Effector CD4-positive, alpha-beta T cell (primary cell): ENCODE measurements around the gene PRKAG2.
"Not testable (repeated sequence)": the region's sequence is repeated elsewhere in the genome, so short reads cannot be mapped to it uniquely, and the experiment has no call there.

Source experiments
- DNase-seq: peaks from one replicate; pipeline ENCODE4 v3.0.0-alpha.2; 2020

The PRKAG2 gene

DNA sequence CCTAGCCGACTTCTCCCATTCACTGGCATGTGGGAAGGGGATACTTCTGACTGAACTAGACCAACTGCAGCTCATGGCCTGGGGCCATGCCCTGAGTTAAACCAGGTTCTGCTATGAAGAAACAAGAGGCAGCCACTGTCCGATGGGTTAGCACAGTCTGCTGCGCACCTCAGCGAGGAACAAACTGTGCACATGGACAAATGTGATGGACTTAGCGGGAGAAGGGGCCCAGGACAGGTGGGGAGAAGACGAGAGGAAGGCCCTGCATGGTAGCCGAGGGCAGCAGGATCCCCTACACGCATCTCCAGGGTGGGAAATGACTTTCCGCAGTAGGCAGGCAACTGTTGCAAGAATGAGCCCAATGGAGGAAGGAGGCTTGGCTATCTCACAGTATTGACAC, 115.0 kb downstream of the PRKAG2 start:
- DNase-seq = no peak

DNA sequence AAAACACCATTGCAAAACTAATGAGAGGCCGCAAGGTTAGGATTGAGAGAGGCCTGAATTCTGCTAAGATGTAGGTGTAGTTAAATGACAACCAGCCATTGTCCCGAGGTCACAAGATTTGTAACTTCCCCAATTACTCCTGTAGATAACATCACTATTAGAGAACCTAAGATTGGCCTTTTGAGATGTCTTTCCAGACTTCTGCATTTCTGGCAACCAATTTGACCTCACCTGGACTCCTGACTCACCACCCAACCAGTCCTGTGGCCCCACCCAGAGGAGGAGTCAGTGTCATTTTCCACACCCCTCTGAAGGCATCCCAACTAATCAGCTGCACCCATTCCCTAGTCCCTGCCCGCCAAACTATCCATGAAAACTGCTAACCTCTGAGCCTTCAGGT, 115.7 kb downstream of the PRKAG2 start:
- no peak for DNase-seq

DNA sequence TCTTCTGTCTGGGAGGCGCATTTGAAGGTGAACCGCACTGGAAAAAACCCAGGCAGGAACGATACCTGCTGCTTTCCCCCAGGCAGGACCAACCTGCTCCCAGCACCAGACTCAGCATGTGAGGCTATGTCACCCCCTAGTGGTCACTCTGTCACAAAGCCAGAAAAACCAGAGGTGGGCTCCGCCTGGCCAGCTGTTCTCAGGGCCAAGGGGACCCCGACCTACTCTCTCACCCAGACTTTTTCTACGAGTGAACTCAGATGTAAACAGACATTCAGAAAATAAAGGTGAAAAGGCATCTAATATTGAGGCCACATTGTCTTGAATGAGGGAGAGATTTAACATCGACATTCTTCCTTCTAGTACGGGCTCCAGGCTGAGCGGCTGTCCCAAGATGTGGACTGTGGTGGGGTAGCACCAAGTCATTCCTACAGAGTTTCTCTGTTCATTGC, 117.3 kb downstream of the PRKAG2 start:
- DNase-seq = peak; percentile 34

DNA sequence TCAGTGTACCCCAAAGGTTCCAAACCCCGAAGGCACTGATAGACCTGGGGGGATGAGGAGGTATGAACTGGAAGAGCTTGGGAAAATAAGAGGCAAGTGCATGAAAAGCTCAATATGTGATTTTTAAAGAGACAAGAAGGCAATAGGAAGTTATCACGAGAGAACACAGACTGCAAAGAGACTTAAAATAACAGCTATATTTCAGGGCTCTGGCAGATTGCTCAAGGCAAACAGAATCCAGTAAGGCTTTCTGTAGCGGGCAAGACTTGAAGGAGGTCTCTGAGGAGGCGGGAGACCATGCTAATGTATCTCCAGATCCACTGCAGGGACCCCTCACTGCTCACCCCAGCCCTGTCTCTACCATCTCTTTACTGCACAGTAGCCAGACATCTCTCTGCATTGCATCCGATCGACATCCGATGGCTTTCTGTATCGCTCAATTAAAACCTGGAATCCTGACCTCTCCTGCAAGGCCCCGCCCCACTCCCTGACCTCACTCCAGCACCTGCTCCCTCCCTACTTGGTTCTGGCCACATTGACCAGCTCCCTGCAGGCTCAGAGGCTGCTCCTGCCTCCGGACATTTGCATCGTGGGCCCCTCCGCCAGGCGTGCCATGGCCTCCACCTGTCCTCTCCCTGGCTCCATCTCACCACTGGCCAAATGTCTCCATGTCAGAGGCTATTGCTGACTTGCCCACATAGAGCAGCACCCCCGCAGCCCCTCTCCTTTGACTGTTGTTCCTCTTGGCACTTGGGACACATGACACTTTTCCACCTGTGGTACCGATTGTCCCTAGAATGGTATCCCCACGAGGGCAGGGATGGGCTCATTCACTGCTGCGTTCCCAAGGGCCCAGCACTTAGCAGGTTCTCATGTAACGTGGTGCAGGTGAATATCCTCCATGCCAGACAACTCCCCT, 118.0 kb downstream of the PRKAG2 start:
- DNase-seq = no peak

DNA sequence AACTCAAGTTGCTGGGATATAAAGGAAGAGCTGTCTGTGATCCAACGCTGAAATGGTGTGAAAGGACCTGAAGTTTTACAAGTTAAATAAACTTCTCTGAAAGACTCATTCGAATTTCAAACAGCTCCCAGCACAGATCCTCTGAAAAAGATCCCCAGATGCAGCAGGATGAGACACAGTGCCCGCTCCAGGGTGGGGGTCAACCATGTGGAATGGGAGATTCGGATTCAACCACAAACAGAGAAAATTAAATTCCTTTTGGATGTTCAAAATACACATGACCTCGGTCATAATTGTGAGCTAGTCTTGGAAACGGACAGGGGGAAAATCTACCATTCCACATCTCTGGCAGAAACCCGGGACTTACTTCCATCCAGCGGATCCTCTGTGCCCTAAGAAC, 119.6 kb downstream of the PRKAG2 start:
- DNase-seq = no peak

DNA sequence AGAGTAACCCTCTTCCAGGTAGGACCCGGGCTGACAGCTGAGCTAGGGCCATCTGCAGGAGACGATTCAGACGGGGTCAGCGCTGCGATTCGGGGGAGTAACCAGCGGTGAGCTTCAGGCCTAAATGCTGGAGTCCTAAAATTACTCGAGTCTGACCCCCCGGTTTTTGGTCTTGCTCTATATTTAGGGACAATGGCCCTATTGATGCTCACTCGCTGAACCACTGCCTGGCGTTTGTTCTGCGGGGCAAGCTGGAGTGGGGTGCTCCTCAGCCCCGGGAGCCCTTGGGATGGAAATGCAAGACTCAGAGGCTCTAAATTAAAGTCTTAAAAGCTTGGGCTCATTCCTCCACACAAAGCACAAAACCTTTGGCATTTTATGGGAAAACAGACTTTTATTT, 120.0 kb downstream of the PRKAG2 start:
- DNase-seq = no peak

DNA sequence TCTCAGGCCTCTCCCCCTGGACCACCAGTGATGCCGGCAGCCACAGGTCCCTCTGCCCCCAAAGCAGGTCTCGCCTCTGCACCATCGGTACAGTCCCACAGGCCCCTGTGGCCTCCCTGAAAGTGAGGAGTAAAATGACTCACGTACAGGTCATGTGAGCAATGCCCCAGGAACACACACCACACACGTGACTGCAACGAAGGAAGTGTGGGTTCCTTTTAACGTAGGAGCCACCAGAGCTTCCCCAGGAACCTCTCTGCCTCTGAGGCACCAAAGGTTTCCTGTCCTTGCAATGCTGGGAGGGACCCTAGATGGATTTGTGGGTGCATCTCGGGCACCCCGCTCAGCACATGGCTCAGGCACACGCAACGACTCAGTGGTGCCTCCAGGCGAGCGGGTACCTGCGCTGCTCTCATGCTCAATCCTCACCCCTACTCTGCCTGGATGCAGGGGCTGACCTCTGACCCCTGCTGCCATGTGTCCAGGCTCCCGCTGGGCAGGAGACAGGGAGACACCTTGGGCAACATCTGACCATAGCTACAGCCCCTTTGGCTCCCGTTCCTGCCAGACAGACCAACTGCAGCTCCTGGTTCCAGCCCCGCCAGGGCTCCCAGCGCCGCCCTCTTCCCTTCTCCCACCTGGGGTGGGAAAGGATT, 120.7 kb downstream of the PRKAG2 start:
- DNase-seq = peak; percentile 27

DNA sequence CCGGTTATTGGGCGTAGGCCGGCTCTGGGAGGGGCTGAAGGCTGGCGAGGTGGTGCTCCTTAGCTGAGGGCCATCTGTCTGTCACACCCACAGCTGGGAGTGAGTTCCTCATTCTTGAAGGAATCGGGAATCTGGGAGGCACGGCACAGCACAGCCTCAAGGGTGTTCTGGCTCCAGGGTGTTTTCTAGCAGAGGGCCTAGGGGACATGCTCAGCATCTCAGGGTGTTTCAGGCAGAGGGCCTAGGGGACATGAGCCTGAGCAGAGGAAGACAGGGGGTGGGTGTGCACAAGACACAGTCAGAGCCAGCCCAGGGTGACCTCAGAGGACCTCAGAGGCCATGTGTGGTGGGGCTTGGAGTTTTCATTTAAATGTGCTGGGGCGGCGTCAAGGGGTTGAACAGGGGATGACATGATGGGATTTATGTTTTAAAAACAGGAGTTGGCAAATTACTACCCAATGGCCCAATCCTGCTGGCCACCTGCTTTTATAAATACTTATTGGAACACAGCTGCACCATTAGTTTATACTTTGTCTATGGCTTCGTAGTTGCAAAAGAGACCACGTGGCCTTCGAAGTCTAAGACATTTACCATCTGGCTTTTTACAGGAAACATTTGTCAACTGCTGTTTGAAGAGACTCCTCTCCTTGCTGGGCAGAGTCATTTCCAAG, 121.6 kb downstream of the PRKAG2 start:
- DNase-seq = no peak

DNA sequence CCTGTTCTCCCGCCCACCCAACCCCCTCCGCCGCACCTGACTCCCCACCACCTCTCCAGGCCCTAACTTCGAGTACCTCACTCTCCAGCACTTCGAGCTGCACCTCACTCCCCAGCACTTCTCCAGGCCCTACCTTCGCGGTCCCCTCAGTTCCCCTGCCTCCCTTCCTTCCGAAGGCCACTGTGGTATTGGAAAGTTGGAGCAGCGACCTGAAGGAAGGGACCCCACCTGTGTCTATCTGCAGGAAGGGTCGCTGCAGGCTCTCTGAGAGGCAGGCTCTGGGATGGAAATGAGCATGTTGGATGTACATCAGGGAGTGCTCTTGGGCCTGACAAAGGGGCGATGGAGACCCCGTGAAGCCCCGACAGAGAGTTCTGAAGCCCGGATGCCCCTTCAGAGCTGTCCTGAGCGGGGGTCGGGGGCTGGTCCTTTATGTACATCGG, 122.2 kb downstream of the PRKAG2 start:
- no peak for DNase-seq

DNA sequence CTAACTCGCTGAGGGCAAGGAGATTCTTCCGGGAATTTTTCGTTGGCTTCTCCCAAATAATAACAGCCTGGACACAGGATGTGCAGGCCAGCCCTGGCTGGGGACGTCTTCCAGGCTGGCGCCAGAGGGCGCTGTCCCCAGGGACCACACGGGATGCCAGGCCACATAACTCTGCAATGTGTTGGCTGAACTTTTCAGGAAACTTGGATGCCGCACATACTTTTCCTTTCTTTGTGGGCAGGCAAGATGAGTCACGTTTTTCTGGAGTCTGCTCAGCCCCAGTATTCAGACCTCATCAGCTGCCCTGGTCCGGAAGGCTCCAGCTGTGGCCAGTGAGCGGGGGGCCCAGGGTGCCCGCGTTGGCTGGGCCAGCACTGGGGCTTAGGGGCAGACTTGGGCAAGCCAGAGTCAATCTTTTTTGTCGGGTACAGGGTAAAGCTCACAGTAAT, 122.7 kb downstream of the PRKAG2 start:
- DNase-seq = no peak

DNA sequence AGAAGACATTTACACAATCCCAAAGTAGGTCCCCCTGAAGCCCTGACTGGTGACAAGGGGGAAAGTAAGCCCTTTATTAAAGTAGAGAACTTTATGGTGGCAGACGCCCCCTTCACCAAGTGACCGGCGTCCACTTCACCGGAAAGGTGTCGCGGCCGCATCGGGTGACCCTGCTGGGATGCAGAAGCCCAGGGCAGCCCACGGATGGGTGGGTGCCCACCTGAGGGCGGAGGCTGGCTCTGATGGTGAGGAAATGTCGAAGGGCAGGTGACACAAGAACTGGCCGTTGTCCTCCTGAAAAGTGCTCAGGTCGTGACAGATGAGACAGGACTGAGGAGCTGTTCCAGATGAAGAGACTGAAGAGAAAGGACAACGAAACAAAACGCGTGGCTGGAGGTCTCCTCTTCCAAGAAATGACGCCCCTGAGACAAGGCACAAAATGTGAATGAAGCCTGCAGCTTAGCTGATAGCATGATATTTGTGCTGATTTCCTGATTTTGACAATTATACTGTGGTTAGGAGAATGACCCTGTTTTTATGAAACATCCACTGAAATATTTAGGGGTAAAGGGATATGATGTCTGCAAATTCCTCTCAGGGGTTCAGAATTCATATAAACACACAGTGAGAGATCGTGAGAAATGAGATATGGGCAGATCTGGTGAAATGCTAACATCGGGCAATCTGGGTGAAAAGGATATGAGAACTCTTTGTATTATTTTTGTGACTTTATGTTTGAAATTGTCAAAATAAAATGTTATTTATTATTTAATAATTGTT, 123.9 kb downstream of the PRKAG2 start:
- no peak for DNase-seq

DNA sequence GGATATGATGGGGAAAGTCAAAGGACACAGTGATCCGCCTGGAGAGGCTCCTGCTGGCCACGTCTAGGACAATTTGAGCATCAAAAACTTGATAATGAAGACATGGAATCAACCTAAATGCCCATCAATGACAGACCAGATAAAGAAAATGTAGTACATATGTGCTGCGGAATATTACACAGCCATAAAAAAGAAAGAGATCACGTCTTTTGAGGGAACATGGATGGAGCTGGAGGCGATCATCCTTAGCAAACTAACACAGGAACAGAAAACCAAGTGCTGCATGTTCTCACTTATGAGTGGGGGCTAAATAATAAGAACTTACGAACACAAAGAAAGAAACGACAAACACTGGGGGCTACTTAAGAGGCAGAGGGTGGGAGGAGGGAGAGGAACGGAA, 124.9 kb downstream of the PRKAG2 start:
- no peak for DNase-seq

DNA sequence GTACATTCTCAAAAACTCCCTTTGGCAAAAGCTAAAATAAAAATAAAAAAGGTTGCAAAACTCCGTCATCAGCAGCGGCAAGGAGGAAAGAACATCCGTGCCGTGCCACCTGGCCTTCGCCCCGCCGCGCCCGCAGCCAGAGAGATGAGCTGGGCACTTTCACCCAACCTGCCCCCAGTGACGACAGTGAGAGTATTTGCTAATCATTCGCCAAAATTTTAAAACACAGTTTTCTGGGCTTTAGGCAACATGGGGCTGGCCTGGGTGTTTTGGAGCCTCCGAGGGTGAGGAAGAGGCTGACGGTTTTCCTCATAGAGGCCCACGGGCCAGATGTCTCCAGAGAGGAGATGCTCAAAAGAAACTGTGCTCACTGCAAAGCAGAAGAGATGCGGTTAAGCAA, 128.2 kb downstream of the PRKAG2 start:
- no peak for DNase-seq

DNA sequence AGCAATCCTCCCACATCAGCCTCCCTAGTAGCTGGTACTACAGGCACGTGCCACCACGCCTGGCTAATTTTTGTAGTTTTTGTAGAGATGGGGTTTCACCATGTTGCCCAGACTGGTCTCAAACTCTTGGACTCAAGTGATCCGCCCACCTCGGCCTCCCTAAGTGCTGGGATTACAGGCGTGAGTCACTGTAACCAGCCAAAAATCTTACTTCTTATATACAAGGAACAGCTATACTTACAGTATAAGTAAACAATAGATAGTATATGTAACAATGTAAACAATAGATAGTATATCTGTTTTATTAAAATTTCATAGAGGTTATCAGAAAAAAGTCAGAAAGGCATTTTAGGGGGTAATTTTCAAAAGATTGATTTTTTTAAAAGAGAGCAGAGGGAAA, 128.9 kb downstream of the PRKAG2 start:
- DNase-seq = not testable (repeated sequence)

DNA sequence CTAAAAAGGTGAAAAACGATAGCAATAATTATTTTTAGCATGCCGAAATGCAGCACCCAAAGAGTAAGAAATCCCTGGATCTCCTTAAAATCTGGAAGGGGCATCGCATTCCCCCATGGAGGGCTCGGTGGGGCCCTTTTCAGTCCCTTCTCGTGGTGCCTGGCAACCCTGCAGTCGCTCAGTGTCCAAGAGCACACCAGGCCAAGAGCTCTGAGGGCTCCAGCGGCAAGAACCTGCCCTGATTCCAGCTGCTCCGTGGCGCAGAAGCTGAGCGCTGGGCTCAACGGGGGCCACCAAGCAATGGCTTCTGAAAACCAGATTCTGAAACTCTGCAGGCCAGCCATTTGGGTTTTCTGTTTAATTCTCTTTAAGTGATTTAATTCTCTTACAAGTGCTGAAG, 131.2 kb downstream of the PRKAG2 start:
- DNase-seq = no peak

DNA sequence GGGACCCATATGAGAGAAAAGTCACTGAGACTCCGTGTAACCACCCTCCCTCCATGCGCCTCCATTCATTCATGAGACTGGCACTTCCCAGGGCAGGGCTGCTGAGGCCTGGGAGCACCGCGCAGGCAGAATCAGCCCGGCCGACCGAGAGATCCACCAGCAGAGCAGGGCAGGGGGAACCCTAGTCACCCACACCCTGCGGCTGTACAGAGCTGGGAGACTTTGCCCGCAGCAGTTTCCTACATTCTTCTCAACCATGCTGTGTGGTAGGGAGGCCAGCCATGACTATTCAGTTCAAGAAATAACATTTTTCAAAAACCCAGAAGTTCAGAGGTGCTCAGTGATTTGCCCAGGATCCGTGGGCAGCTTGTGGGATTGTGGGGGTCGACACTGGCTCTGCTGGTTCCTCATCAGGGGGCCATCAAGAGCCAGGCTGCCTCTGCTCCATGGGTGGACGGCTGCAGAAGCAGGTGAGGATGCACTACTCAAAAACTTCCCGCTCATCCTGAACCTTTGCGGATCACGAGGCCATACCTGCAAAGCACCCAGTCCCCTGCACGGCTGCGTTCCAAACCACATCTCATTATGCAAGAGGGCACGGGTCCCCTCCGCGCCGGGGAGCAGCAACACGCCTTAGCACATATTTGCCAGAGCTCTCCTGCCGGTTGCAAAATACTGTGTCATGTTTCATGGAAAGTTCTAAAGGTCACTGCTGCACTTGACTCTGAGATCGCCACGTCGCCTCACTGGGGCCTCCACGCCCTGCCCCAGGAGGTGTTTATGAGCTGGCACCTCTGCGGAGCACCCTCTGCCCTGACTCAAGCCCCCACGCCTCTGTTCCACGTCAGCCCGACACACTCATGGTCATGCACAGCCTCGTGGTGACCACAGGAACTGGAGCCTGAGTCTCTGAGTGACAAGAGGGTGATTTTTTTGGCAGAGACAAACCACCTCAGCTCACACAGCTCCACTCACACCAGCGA, 132.0 kb downstream of the PRKAG2 start:
- DNase-seq = no peak

DNA sequence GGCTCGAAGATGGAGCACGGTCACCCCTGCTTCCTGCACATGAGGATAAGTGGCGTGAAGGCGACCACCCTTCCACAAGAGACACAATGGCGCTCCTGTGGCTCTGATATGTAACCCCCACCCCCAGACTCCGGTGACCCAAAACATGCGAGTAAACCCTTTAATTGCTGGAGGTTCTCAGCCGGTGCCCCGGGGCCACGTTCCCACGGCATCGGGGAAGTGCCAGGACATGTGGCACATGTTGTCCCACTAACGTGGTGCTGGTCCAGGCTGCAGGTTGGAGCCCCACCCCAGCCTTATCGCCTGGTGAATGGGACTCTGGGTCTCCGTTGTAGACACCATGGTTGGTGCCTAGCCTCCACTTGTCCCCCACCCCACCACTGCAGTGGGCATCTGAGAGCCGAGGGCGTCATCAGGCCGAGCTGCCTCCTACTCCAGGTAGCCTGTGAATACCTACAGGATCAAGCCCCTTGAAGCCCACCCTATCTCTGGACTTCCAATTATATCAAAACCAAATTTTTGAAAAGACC, 132.8 kb downstream of the PRKAG2 start:
- no peak for DNase-seq

DNA sequence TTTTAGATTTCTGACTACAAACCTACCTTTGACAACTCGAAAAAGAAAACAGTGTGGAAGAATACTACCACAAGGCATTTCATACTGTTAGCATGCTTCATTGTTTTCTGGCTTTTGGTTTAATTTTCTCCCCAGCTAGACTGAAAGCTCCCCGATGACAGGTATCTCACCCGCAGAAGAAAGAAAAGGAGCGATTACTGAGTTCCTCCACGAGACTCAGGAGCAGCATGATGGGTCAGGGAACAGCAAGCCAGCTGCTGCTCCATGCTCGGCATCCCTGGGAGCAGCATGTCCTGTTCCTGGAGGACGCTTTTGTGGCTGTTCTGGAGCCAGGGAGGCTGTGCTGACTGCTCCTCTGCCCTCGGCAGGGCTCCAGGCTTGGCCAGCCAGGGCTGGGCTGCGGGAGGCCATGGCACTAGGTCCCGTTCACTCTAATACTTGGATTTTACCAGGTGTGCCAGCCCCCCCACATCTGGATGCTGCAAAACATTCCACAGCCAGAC, 133.4 kb downstream of the PRKAG2 start:
- no peak for DNase-seq

DNA sequence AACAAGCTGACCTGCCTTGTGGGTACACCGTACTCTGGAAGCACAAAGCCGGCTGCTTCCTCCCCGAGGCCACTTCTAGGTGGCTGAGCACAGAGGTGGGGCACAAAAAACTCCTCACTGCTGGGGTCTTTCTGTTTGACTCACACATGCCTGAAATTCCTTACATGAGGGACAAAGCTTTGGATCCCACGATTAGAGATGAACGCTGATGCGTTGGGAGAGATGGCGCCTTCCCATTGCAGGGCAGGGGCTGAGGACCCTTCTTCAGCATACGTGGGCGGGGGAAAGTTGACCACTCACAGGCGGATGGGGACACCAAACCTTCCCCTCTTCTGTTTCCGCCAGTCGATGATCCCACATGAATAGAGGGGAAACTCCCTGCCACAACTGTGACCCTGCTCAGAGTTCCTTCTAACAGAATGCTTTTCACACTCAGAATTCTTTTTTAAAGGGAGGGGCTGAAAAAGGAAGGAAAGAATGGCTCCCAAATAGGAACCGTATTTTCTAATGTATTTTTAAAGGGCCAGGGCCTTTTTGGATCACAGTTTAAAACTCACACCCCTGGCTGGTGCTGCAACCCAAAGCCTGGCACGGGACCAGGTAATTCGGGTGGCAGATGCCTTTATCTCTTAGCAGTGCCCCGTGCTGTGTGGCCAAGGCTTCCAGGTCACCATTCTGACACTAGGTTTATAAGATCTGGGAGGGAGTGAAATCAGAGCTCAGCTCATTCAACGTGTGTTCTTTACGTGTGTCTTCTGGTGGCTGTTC, 134.0 kb downstream of the PRKAG2 start:
- DNase-seq = no peak

DNA sequence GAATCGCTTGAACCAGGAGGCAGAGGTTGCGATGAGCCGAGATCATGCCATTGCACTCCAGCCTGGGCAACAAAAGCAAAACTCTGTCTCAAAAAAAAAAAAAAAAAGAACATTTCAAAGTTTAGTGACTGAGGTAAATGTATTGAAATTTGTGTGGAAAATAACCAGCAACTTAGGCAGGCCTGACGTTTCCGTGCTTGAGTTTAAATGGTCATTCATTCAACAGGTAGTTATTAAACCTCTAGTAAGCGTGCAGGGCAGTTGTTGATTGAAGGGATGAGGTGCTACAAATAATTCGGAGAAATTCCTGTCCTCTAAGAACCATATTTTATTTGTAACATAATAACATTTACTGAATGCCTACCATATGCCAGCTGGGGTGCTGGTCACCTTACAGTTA, 135.3 kb downstream of the PRKAG2 start:
- no peak for DNase-seq
